T-helper 1 cell treated with Interleukin-12 subunit alpha and Interleukin-12 subunit beta and Interleukin-4 antibody, amounts not matched to agents 30 μg/mL and 1 μg/mL, for 36 hours (primary cell): ENCODE data around the gene AMOTL1.
"Not testable (repeated sequence)": the region's sequence is repeated elsewhere in the genome, so short reads cannot be mapped to it uniquely, and the experiment has no call there.

Source experiments
- H3K27ac Mint-ChIP-seq: one replicate; pipeline ENCODE4 v1.8.0; 2021; ENCODE audit warnings: mild to moderate bottlenecking, mixed read lengths
- H3K27me3 Mint-ChIP-seq: one replicate; pipeline ENCODE4 v1.8.0; 2021; ENCODE audit warnings: low read depth, mixed read lengths
- H3K36me3 Mint-ChIP-seq: one replicate; pipeline ENCODE4 v1.8.0; 2021; ENCODE audit warnings: low read depth, mixed read lengths
- H3K4me1 Mint-ChIP-seq: one replicate; pipeline ENCODE4 v1.8.0; 2021; ENCODE audit warnings: low read depth, mixed read lengths
- H3K4me3 Mint-ChIP-seq: one replicate; pipeline ENCODE4 v1.8.0; 2021; ENCODE audit warnings: mild to moderate bottlenecking, moderate library complexity, mixed read lengths
- H3K9me3 Mint-ChIP-seq: one replicate; pipeline ENCODE4 v1.8.0; 2021; ENCODE audit warnings: mixed read lengths

Gene AMOTL1

DNA sequence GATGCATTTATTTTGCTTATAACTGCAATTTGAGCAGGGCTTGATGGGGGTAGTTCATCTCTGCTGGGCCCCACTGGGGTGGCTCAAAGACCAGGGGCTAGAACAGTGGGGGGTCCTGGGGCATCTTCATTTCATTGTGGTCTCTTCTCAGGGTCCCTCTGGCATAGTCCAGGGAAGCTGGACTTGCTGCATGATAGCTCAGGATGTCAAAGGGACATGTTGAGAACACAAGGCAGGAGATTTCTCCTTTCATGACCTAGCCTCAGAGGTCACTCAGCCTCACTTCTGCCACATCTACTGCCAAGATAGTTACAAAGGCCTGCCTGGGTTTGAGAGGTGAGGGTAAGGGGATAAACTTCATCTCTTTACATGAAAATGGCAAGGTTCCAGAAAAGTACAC, 115.7 kb downstream of the AMOTL1 start:
- Mint-ChIP-seq H3K27me3 (no peaks in the 10 kb centered on the region), H3K4me3 (no peak overlapping the region), H3K36me3 (no peaks in the 10 kb centered on the region), H3K9me3 (peaks cover 4% of the 10 kb centered on the region), H3K27ac (no peak overlapping the region), H3K4me1 (no peaks in the 10 kb centered on the region)

DNA sequence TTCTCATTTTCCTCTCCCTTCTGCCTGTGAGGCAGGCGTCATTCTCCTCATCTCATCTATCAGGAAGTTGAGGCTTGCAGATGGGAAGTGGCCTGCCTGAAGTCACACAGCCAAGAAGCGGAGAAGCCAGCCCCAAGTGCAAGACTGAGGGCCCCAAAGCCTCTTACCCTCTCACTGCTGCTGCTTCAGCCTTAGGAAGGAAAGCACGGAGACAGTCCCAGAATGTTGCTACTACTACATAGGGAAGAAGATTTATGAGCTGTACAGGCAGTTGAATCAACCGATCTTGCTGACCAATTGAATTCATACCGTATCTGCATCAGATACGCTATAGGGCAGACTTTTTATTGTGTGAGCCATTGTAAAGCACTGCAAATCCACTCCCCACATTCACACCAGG, 116.2 kb downstream of the AMOTL1 start:
- Mint-ChIP-seq H3K4me1 (no peaks in the 10 kb centered on the region), H3K36me3 (no peaks in the 10 kb centered on the region), H3K27ac (no peak overlapping the region), H3K9me3 (peaks cover 4% of the 10 kb centered on the region), H3K27me3 (no peaks in the 10 kb centered on the region), H3K4me3 (no peak overlapping the region)

DNA sequence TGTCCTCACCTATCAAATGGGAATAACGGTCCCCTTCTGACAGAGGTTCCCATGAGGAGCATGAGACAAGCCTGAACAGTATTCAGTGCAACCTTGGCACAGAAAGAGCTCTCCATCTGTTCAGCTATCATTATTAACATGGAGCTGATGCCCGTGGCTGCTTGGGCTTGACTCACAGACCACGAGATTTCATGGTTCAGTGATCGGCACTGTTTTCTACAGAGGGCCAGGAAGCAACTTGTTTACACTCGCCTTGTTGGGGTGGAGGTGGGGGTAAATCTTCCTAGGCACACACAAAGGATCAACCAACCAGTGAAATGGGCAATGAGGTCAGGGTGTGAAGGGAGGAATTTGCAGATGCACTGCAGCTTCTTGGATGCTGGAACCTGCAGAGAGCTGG, 117.0 kb downstream of the AMOTL1 start:
- no peaks in the 10 kb centered on the region for H3K36me3 Mint-ChIP-seq
- H3K9me3 Mint-ChIP-seq = peaks cover 4% of the 10 kb centered on the region
- no peak overlapping the region for H3K4me3 Mint-ChIP-seq
- no peaks in the 10 kb centered on the region for H3K27me3 Mint-ChIP-seq
- H3K4me1 Mint-ChIP-seq = no peaks in the 10 kb centered on the region
- H3K27ac Mint-ChIP-seq = no peak overlapping the region

DNA sequence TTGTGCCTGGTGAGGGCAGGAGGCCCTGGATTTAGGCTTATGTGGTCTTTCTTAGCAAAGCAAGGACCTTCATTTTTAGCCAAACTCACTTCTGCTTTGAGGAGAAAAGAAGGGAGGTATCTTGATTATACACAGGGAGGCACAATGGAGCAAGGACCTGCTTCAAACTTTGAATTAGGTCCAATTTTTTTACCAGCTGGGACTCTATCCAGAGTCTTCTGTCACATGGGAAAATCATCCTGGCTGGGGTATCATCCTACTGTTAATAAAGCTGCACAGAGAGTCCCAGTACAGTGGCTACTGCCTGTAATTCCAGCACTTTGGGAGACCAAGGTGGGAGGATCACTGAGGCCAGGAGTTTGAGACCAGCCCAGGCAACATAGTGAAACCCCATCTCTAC, 117.4 kb downstream of the AMOTL1 start:
- no peaks in the 10 kb centered on the region for H3K27me3 Mint-ChIP-seq
- H3K27ac Mint-ChIP-seq = no peak overlapping the region
- no peaks in the 10 kb centered on the region for H3K4me1 Mint-ChIP-seq
- peaks cover 4% of the 10 kb centered on the region for H3K9me3 Mint-ChIP-seq
- H3K4me3 Mint-ChIP-seq = no peak overlapping the region
- H3K36me3 Mint-ChIP-seq = no peaks in the 10 kb centered on the region

DNA sequence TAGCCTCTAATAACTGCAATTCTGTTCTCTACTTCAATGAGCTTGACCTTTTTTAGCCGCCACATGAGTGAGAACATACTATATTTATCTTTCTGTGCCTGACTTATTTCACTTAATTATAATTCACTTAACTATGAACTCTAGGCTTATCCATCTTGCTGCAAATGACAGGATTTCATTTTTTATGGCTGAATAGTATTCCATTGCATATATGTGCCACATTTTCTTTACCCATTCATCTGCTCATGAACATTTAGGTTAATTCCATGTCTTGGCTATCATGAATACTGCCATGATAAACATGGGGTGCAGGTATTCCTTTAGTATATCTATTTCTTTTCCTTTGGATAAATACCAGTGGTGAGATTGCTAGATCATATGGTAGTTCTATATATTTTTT, 120.0 kb downstream of the AMOTL1 start:
- Mint-ChIP-seq H3K9me3 (peaks cover 16% of the 10 kb centered on the region), H3K27me3 (peaks cover 9% of the 10 kb centered on the region), H3K4me1 (no peaks in the 10 kb centered on the region), H3K4me3 (no peak overlapping the region), H3K36me3 (no peaks in the 10 kb centered on the region), H3K27ac (no peak overlapping the region)

DNA sequence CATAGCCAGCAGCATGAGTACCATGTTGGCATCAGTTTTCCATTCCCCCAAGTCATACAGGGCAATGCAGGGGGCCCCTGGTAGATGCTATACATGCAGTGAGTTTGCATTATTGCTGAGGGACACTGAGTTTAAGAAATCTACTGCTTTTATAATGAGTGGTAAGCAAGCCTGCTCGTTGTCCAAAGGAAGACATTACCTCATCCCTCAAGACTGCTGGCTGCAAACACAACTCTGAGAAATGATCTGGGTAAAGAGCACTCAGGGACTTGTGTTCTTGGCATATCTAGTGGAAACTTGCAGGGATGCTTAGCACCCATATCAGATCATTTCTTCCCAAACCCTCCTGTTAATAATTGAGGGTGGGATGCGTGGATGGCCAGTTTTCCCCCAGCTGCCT, 127.3 kb downstream of the AMOTL1 start:
- Mint-ChIP-seq H3K27ac (no peak overlapping the region), H3K9me3 (peaks cover 17% of the 10 kb centered on the region), H3K27me3 (peaks cover 17% of the 10 kb centered on the region), H3K36me3 (peaks cover 2% of the 10 kb centered on the region), H3K4me1 (no peaks in the 10 kb centered on the region), H3K4me3 (no peak overlapping the region)

DNA sequence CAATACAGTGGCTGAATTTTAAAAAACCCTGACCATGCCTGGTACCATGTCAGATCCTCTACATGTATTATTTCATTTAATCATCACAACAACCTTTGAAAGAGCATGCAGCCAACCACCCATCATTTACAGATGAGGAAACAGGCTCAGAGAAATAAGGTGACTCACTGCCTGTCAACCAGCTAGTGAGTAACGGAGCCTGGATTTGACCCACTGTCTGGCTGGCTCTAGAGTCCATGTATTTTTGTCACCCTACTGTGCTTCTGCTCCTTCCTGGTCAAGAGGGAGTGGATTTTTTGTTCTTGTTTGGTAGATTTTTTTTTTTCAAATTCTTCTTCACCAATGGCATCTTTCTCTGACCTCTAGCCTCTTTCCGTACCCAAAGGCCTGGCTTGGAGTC, 127.8 kb downstream of the AMOTL1 start:
- Mint-ChIP-seq H3K27me3 (peaks cover 17% of the 10 kb centered on the region), H3K4me3 (no peak overlapping the region), H3K27ac (no peak overlapping the region), H3K4me1 (no peaks in the 10 kb centered on the region), H3K36me3 (peaks cover 2% of the 10 kb centered on the region), H3K9me3 (peaks cover 17% of the 10 kb centered on the region)

DNA sequence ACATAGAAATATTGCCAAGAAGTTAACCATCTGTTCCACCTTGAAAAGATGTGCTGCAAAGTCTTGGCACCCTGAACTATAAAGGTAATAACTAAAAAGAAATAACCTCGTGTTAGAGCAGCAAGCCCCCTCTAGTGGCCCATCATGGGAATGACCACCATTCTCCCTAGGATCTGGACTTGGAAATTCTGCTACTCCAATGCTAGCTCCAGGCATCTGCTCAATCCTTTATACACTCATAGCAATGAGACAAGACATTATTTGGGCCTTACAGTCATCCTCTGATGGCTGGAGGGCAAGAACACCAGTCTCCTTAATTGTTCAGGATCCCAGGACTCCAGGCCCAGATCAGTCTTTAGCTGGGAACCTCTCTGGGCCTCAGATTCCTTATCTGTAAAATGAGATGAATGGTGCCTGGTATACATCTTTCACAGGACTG, 129.2 kb downstream of the AMOTL1 start:
- Mint-ChIP-seq H3K27ac (no peak overlapping the region), H3K4me1 (no peaks in the 10 kb centered on the region), H3K36me3 (peaks cover 2% of the 10 kb centered on the region), H3K4me3 (no peak overlapping the region), H3K27me3 (peaks cover 13% of the 10 kb centered on the region), H3K9me3 (peaks cover 13% of the 10 kb centered on the region)

DNA sequence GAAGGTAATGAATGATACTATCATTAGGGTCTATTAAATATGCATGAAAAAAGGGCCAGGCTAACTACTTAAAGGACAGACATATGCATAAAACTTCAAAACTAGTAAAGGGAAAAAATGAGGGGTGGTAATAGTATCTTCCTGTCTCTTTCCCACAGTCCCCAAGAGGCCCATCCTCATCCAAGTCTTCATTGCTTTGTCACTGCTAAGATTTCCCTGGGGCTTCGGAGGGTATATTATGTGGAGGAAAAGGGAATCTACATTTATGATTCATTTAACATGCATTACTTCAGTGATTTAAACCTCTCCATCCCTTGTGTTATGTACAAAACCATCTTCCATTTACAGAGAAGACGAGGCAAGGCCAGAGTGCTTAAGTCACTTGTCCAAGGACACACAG, 139.1 kb downstream of the AMOTL1 start:
- Mint-ChIP-seq H3K27me3 (no peaks in the 10 kb centered on the region), H3K4me1 (no peaks in the 10 kb centered on the region), H3K36me3 (no peaks in the 10 kb centered on the region), H3K9me3 (peaks cover 7% of the 10 kb centered on the region), H3K27ac (no peak overlapping the region), H3K4me3 (no peak overlapping the region)

DNA sequence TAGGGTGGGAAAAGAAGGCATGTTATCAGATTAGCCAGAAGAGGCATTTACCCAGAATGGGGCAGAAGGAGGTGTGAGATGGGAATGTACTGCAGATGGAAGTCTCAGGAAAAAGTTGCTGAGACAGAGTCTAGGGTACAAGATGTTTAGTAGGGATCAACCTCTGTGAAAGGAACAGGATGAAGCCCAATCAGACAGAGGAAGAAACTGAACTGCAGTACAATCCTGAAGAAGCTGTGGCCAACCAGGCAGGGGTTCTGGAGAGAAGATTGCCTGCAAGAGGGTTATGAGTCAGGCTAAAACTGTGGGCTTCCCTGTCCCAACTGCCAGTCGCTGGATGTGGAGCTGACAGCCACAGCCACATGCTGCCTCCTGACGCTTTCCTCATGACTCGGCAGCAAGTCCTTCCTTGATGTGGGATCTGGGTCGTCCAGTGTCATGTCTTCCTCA, 141.2 kb downstream of the AMOTL1 start:
- Mint-ChIP-seq H3K9me3 (peaks cover 4% of the 10 kb centered on the region), H3K27ac (no peak overlapping the region), H3K36me3 (no peaks in the 10 kb centered on the region), H3K27me3 (peaks cover 4% of the 10 kb centered on the region), H3K4me1 (no peaks in the 10 kb centered on the region), H3K4me3 (no peak overlapping the region)

DNA sequence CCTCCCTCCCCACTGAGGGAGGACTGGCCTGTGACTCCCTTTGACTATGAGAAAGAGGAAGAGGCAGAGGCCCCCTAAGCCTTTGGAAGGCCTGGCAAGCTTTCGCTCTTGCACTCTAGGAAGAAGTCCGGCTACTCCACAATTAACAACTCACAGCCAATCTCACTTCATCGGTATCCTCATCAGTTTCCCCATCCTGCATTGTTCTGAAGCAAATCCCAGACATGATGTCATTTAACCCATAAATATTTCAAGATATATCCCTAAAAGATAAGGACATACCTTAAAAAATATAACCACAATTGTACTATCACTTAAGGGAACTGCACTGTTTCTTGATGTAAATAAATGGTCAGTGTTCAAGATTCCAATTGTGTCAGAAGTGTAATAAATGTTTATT, 142.1 kb downstream of the AMOTL1 start:
- H3K4me1 Mint-ChIP-seq = no peaks in the 10 kb centered on the region
- H3K9me3 Mint-ChIP-seq = peaks cover 4% of the 10 kb centered on the region

DNA sequence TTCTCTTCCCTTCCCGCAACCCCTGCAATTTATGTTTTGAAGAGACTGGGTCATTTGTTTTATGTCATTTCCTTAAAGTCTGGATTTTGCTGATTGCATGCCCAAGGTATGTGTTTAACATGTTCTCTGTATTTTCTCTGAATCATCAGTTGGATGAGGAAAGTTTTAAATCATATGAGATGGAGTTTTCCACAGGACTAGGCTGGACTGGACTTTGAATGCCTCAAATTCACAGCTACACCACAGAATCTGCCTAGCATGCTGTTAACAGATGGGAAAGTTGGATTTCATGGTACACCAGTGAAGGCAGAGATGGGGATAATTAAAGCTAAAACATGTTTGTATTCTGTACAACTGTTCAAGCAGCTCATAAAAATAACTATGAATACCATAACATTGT, 142.6 kb downstream of the AMOTL1 start:
- H3K9me3 Mint-ChIP-seq = peaks cover 1% of the 10 kb centered on the region
- H3K27me3 Mint-ChIP-seq = peaks cover 4% of the 10 kb centered on the region
- H3K36me3 Mint-ChIP-seq = no peaks in the 10 kb centered on the region
- H3K27ac Mint-ChIP-seq = no peak overlapping the region
- no peak overlapping the region for H3K4me3 Mint-ChIP-seq
- no peaks in the 10 kb centered on the region for H3K4me1 Mint-ChIP-seq

More for the DNA sequence above, 142.1 kb downstream of the AMOTL1 start:
- Mint-ChIP-seq H3K27ac (no peak overlapping the region), H3K36me3 (no peaks in the 10 kb centered on the region), H3K4me3 (no peak overlapping the region), H3K27me3 (peaks cover 4% of the 10 kb centered on the region)

DNA sequence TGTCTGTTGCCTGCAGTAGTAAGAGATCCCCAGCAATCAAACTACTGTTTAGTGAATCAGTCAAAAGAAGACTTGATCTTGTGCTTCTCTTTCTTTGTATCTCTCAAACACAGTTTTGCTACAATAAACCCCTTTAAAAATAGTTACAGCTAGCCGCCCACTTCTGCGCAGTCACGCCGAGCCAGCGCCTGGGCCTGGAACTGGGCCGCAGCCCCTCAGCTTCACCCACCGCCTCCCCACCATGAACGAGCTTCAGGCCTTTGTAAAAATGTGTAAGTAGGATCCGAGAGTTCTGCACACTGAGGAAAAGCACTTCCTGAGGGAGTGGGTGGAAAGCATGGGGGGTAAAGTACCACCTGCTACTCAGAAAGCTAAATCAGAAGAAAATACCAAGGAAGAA, 144.7 kb downstream of the AMOTL1 start:
- Mint-ChIP-seq H3K27ac (no peak overlapping the region), H3K27me3 (peaks cover 4% of the 10 kb centered on the region), H3K4me3 (no peak overlapping the region), H3K4me1 (no peaks in the 10 kb centered on the region), H3K36me3 (no peaks in the 10 kb centered on the region), H3K9me3 (no peaks in the 10 kb centered on the region)

DNA sequence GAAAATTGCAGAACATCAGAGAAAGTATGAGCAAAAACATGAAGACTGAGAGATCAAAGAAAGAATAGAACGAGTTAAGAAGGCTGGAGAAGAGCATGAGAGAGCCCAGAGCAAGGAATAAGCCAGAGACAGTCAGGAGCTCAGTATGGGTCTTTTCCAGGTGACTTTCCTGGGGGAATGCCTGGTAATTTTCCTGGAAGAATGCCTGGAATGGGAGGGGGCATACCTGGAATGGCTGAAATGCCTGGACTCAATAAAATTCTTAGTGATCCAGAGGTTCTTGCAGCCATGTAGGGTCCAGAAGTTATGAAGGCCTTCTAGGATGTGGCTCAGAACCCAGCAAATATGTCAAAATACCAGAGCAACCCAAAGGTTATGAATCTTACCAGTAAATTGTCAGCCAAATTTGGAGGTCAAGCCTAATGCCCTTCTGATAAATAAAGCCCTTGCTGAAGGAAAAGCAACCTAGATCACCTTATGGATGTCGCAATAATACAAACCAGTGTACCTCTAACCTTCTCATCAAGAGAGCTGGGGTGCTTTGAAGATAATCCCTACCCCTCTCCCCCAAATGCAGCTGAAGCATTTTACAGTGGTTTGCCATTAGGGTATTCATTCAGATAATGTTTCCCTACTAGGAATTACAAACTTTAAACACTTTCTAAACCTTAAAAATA, 145.7 kb downstream of the AMOTL1 start:
- not testable (repeated sequence) for H3K27me3 Mint-ChIP-seq, H3K4me1 Mint-ChIP-seq, H3K36me3 Mint-ChIP-seq

DNA sequence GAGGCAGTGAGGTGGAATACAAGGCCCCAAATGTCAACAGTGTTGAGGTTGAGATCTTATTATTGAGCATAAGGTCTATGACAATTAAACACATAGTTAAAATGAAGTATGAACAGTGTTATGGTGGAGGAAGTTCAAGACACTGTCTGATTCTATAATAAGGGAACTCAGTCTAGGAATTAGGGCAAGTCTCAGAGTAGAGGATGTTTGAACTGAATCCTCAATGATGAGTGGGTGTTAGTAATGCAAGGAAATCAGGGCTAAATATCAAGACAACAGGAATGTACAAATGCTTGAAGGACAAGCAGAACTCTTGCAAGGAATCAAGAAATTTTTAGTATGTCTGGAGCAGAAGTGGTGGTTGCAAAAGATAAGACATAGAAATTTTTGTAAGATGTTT, 152.2 kb downstream of the AMOTL1 start:
- H3K4me1 Mint-ChIP-seq = peaks cover 11% of the 10 kb centered on the region
- H3K9me3 Mint-ChIP-seq = peaks cover 5% of the 10 kb centered on the region
- H3K27ac Mint-ChIP-seq = no peak overlapping the region
- no peak overlapping the region for H3K4me3 Mint-ChIP-seq
- peaks cover 7% of the 10 kb centered on the region for H3K36me3 Mint-ChIP-seq
- no peaks in the 10 kb centered on the region for H3K27me3 Mint-ChIP-seq

More for the DNA sequence above, 145.7 kb downstream of the AMOTL1 start:
- H3K4me3 Mint-ChIP-seq, H3K9me3 Mint-ChIP-seq, H3K27ac Mint-ChIP-seq: not testable (repeated sequence)
